Parathyroid adenoma (tissue), 2 donors: ENCODE data around the gene SCN3B.

Source experiments
- H2AFZ ChIP-seq: fragments of 300-600 bp; sonication (generic); one replicate; pipeline ENCODE4 v1.7.0; 2017; ENCODE audit warnings: antibody characterized with exemption, mild to moderate bottlenecking
- H3K27ac ChIP-seq: fragments of 300-600 bp; sonication (generic); one replicate; pipeline ENCODE4 v1.7.0; 2017
- H3K27me3 ChIP-seq: fragments of 300-600 bp; sonication (generic); one replicate; pipeline ENCODE4 v1.7.0; 2017; ENCODE audit warnings: low read length; ENCODE audit not compliant: control insufficient read depth, insufficient read depth
- H3K36me3 ChIP-seq: fragments of 300-600 bp; sonication (generic); one replicate; pipeline ENCODE4 v1.7.0; 2017; ENCODE audit warnings: low read length; ENCODE audit not compliant: control insufficient read depth, insufficient read depth
- H3K4me1 ChIP-seq: fragments of 300-600 bp; sonication (generic); one replicate; pipeline ENCODE4 v1.7.0; 2017; ENCODE audit warnings: control low read depth
- H3K4me2 ChIP-seq: fragments of 300-600 bp; sonication (generic); one replicate; pipeline ENCODE4 v1.7.0; 2017; ENCODE audit warnings: low read length
- H3K4me3 ChIP-seq: fragments of 300-600 bp; sonication (generic); one replicate; pipeline ENCODE4 v1.7.0; 2017; ENCODE audit warnings: low read depth, low read length
- H3K79me2 ChIP-seq: fragments of 300-600 bp; sonication (generic); one replicate; pipeline ENCODE4 v1.7.0; 2017; ENCODE audit warnings: control low read depth
- H3K9ac ChIP-seq: fragments of 300-600 bp; sonication (generic); one replicate; pipeline ENCODE4 v1.7.0; 2017; ENCODE audit warnings: mild to moderate bottlenecking
- H3K9me3 ChIP-seq: fragments of 300-600 bp; sonication (generic); one replicate; pipeline ENCODE4 v1.7.0; 2017; ENCODE audit warnings: low read length; ENCODE audit not compliant: control insufficient read depth
- TF ChIP-seq, protein P1 (sequence below): fragments of 300-600 bp; sonication (generic); IDR thresholded peaks from one replicate; pipeline ENCODE4 v1.7.0; 2017; ENCODE audit warnings: antibody characterized with exemption, mild to moderate bottlenecking
- donor health status: primary hyperparathyroidism.

The SCN3B gene

DNA sequence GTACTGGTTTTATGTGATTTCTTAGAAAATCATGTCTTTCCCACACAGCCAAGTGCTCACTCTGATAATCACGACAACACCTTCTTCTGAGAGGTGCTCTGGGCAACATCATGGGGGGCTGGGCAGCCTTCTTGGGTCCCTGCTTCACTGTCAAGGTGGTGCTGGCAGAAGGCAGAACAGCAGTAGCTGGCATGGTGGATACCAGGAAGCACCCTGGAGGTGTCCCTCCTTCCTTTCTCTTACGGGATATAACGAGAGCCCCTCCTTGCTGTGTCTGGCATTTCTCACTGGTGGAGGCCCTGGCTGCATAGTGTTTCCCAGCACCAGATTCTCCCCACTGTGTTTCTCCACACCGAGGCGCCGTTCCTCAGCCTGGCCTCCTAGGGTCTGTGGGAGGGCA lies 60.9 kb downstream of the SCN3B start:
- H3K9me3 ChIP-seq = no peaks in the 10 kb centered on the region
- TF ChIP-seq, protein P1, sequence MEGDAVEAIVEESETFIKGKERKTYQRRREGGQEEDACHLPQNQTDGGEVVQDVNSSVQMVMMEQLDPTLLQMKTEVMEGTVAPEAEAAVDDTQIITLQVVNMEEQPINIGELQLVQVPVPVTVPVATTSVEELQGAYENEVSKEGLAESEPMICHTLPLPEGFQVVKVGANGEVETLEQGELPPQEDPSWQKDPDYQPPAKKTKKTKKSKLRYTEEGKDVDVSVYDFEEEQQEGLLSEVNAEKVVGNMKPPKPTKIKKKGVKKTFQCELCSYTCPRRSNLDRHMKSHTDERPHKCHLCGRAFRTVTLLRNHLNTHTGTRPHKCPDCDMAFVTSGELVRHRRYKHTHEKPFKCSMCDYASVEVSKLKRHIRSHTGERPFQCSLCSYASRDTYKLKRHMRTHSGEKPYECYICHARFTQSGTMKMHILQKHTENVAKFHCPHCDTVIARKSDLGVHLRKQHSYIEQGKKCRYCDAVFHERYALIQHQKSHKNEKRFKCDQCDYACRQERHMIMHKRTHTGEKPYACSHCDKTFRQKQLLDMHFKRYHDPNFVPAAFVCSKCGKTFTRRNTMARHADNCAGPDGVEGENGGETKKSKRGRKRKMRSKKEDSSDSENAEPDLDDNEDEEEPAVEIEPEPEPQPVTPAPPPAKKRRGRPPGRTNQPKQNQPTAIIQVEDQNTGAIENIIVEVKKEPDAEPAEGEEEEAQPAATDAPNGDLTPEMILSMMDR = no peak
- no peaks in the 10 kb centered on the region for H3K4me1 ChIP-seq
- no peak overlapping the region for H3K27ac ChIP-seq
- H3K9ac ChIP-seq = no peak overlapping the region
- H2AFZ ChIP-seq = no peak overlapping the region
- no peaks in the 10 kb centered on the region for H3K36me3 ChIP-seq
- H3K4me2 ChIP-seq = no peak overlapping the region
- no peak overlapping the region for H3K4me3 ChIP-seq
- H3K79me2 ChIP-seq = no peaks in the 10 kb centered on the region
- H3K27me3 ChIP-seq = no peaks in the 10 kb centered on the region

DNA sequence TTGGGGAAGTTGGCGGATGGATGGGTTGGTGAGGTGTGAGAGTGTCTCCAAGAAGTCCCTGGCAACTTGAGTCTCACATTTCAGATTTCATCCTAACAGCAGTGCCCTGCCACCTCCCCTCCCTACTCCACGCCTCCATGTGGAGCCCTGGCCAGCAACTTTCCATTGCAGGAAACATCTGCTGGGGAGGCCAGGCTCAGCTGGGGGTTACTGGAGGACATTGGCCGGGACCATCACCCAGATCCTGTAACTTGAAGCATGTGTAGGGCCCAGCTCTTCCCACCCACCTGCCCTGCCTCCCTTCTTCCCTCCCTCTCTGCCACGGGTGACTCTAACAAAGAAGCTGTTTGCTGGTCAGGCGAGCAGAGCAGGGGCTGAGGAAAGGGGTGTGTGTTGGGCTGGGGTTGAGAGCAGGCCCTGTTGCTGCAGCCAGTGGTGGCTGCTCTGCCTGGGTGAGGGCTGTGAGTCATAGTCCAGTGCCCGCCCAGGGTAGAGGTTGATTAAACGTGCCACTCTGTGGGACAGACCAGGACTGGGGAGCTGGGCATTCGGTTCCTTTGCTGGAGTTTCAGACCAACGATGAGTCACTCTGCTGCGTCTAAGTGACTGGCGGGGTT lies 64.0 kb downstream of the SCN3B start:
- H3K4me2 ChIP-seq = no peak overlapping the region
- no peaks in the 10 kb centered on the region for H3K36me3 ChIP-seq
- no peak overlapping the region for H3K27ac ChIP-seq
- H3K4me3 ChIP-seq = no peak overlapping the region
- no peaks in the 10 kb centered on the region for H3K27me3 ChIP-seq
- TF ChIP-seq, protein P1 = no peak
- peak overlapping the region; percentile 28 for H2AFZ ChIP-seq
- H3K9me3 ChIP-seq = no peaks in the 10 kb centered on the region
- H3K4me1 ChIP-seq = no peaks in the 10 kb centered on the region
- H3K79me2 ChIP-seq = no peaks in the 10 kb centered on the region
- no peak overlapping the region for H3K9ac ChIP-seq

DNA sequence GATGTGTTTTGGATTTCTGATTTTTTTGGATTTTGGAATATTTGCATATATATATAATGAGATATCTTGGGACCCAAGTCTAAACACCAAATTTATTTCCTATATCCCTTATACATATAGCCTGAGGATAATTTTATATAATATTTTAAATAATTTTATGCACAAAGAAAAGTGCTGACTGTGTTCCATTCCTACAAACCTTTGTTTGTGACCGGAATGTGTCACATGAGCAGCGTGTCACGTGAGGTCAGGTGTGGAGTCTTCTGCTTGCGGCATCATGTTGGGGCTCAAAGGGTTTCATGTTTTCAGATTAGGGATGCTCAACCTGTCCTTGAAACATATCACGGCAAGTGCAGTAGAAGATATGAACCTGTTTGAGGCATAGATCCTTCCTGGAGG lies 65.6 kb downstream of the SCN3B start:
- Histone ChIP-seq H3K27ac (no peak overlapping the region), H3K4me1 (no peaks in the 10 kb centered on the region), H3K36me3 (no peaks in the 10 kb centered on the region), H3K79me2 (no peaks in the 10 kb centered on the region), H3K4me2 (no peak overlapping the region), H3K9ac (no peak overlapping the region), H3K27me3 (no peaks in the 10 kb centered on the region), H3K9me3 (no peaks in the 10 kb centered on the region), H3K4me3 (no peak overlapping the region), H2AFZ (no peak overlapping the region)
- TF ChIP-seq, protein P1 = no peak

DNA sequence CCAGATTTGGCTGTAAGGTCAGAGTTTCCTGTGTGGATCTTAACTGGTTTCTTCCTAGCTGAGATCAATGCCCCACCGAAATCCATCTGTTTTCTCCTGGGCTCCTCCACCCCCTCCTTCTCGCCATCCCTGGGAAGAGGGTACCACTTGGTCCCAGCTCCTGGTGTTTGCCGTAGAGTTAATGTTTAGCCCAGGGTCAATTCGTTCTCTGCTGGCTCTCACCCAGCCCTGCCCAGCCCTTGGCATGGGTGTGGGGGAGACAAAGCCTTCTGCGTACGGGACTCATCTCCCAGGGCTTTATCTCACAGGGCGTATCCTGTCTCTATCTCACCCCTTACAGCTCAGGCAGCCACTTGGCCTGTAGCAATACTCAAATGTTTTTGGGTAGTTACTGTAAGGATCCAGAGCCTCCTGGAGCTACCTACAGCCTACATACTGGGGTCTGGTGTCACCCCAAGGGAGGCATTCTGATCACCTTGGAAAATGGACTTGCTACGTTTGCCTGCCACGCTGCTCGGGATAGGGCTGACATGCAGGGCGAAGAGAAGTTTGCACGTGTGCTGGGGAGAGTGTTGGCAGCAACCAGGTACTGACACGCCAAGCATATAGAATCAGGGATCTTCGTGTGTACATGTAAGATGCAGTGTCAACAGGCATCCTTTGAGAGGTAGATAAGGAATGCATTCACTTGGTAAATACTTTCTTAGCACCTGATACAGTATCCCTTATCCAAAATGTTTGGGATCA lies 66.1 kb downstream of the SCN3B start:
- H3K79me2 ChIP-seq = no peaks in the 10 kb centered on the region
- H3K27ac ChIP-seq = no peak overlapping the region
- no peak overlapping the region for H3K4me3 ChIP-seq
- no peaks in the 10 kb centered on the region for H3K4me1 ChIP-seq
- no peaks in the 10 kb centered on the region for H3K9me3 ChIP-seq
- no peak overlapping the region for H3K9ac ChIP-seq
- no peak overlapping the region for H3K4me2 ChIP-seq
- no peaks in the 10 kb centered on the region for H3K27me3 ChIP-seq
- TF ChIP-seq, protein P1 = no peak
- no peak overlapping the region for H2AFZ ChIP-seq
- H3K36me3 ChIP-seq = no peaks in the 10 kb centered on the region

DNA sequence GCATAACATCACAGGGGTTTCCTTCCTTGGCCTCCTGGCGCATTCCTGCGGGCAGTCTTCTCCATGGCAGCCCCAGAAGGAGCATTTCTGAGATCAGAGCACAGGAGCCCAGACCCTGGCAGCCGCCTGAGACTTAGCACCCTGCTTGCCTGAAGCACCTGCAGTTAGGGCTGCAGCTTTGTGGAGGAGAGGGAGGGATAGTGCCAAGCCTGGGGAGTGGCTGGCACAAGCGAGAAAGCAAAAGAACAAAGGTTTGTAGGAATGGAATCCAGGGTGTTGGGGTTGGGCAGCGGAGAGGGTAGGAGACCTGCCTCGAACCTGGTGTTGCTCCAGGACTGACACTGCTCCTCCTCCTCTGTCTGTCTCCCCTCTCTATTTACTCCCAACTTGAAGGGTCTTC lies 66.9 kb downstream of the SCN3B start:
- no peaks in the 10 kb centered on the region for H3K9me3 ChIP-seq
- no peaks in the 10 kb centered on the region for H3K27me3 ChIP-seq
- H3K36me3 ChIP-seq = no peaks in the 10 kb centered on the region
- no peak overlapping the region for H3K4me3 ChIP-seq
- no peak overlapping the region for H3K27ac ChIP-seq
- H3K79me2 ChIP-seq = no peaks in the 10 kb centered on the region
- no peaks in the 10 kb centered on the region for H3K4me1 ChIP-seq
- TF ChIP-seq, protein P1 = no peak
- H2AFZ ChIP-seq = no peak overlapping the region
- no peak overlapping the region for H3K4me2 ChIP-seq
- no peak overlapping the region for H3K9ac ChIP-seq
